Hematopoietic multipotent progenitor cell treated with erythropoietin and hydrocortisone succinate and interleukin-3 and kit ligand, for 15 days (in vitro differentiated cells): Measurements from ENCODE around the gene GAREM1.
"Not testable (repeated sequence)": the region's sequence is repeated elsewhere in the genome, so short reads cannot be mapped to it uniquely, and the experiment has no call there.

Experiments
- DNase-seq: peaks from one replicate; pipeline ENCODE4 v3.0.0-alpha.2; 2015; ENCODE audit warnings: low spot score

GAREM1 gene

DNA sequence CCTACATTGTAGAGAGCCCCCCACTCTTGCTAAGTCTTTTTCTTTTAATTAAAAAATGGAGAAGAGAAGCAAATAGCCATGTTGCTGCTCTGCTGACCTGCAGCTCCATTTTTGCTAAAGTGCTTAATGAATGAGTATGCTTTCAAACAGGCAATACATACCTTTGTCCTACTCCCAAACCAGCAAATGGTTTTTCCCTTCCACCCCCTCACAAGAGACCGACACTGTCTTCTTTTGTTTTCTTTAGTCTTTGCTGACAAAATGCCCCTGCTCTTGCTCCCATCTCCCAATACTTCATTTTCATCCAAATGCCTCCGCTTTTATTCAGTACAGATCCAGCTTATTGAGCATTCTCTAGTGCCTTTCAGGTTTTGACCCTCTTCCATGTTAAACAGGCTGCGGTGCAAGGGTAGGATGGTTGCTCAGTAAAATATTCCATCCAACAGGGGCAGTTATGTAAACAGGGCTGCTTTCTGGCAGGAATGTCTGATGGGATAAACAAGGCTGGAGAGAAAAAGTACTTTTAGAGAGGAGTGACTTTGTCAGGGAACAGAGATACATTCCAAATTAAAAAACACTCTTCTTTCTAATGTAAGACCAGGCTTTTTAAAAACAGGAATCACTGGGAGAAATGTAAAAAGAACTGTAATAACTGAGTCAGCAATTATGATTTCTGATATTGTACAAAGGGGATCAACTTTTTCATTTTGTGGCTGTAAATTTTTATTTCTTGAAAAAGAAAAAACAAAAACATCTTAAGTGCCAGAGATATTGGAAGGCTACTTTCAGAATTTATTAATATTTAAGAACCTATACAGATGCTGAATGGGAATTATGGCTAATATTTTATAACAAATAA lies 144.0 kb downstream of the GAREM1 start:
- DNase-seq: no peak

DNA sequence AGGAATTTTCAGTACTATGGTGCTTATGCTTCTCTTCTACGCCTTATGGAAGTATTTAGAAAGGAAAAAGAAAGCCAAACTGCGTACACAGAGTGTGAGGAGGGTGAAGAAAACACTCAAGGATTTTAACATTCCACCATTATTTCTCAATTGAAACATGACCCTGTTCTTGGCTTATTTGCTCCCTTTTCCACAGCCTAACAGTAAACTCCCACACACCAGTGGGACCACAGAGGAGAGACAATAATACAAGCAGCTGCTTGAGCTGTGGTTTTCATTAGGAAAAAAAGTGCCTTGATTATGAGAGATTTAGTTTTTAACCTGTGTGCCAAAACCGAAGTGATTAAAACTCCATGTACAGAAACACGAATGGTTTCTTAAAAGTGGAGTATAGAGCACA lies 146.5 kb downstream of the GAREM1 start:
- DNase-seq: no peak

DNA sequence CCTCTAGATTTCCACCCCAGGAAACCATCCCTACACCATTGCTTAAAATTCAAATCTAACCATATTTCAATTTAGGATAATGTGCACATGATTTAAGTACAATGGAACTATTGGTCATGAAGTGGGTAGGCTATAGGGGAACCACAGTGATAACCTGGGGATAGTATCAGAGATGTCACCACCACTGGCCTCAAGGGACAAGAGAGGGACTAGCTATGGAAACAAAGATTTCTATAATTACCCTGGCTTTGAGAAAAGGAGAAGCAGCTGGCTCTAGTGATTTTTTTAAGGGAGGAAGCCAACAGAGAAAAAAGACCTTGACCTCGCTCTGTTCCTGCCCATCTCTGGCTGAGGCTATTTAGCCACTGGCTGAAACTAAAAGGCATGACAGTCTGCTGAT lies 148.9 kb downstream of the GAREM1 start:
- no peak for DNase-seq

DNA sequence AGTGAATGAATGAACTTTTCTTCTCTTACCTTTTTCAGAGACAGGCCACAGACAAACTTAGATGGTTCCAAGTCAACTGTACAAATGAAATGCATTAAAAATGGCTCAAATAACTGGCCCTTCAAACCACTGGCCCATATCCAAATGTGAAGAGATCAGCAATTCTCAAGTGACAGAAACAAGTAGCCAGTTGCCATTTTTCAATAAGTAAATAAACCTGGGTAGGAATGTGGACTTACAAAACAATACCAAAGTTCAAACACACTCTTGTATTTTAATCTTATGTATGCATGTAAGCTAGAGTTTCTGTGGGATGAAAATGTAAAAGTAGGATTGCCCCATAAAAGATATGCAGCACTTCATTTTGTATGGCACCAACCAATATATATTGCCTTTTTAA lies 151.6 kb downstream of the GAREM1 start:
- no peak for DNase-seq

DNA sequence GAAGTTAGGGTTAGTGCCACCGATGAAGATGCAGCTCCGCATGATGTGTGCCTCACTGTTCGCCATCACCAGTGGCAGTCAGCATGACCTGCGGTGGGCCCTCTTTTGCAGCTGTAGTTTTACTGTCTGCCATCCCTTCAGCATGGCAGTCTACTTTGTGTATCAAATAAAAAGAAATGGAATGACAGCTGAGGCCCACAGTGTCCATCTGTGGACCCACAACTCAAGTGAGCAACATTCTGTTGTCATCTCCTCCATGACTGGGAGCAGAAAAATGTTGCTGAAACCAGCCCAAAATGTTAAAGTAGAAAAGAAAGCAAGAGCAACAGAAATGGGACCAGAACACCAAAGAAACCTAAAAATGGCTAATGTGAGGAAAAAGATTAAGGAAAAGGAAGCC lies 152.1 kb downstream of the GAREM1 start:
- no peak for DNase-seq

DNA sequence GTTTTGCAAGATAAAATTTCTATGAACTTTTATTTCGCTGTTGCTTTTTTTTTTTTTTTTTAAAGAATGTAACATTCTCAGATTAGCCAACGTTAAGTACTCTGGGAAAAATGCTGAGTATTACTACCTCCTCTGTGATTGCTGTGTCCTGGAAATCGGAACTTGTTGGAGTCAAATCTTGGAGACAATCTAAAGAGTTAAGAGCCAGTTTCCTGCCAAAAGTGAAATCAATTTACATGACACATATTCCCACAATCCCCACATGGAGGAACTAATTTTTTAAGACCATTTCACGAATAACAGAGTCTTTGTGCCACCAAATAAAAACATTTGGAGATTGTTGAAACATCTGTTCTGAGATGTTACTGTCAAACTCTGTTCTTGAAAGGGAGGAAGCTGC lies 153.0 kb downstream of the GAREM1 start:
- no peak for DNase-seq

DNA sequence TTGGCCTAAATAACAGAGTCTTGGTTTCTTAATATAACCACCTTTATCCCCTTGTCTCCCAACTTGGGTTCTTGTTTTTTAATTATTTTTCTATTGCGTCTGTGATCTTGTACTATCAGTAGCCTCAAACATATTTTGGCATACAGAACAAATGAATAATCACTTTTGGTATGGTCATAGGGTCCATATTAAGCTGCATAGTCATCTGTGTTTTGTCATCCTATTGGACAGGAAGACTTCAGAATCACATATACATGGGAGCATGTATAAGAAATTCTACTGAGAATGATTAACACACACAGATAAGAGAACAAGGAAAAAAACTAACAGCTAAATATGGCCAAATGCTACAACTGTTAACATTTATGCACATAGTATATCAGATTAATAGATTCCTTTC lies 154.8 kb downstream of the GAREM1 start:
- no peak for DNase-seq

DNA sequence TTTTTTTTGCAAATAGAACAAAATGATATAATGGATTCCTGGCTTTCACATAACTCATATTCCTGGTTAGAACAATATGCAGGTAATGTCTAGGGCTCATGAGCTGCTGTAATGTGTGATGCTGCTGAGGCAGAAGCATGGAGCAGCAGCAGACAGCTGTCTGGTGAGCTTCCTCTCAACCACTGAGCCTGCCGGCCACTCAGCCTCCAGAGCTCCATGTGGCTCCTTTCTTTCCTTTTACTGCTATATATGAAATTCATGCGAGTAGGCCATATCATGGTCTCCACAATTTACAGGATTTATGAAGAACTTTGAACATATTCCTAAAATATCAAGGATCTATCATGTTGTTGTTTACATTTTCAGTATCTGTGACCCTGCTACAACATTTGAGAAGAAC lies 159.9 kb downstream of the GAREM1 start:
- DNase-seq: no peak

DNA sequence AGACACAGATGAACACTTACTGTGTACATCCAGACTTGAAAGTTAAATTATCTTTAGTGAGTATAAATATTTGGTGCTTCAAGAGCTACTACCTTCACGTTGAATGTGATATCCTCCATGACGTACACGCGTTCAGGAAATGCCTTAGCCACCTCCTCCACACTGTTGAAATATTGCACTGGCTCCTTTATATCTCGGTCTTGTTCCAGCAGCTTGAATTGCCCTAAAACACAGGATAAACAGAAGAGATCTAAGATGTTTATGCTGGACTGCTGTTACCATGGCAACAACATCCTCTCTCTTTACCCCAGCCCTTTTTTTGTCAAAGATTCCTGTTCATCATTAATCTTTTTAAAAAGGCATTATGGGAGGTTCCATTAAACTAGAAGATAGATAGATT lies 160.6 kb downstream of the GAREM1 start:
- DNase-seq: no peak

DNA sequence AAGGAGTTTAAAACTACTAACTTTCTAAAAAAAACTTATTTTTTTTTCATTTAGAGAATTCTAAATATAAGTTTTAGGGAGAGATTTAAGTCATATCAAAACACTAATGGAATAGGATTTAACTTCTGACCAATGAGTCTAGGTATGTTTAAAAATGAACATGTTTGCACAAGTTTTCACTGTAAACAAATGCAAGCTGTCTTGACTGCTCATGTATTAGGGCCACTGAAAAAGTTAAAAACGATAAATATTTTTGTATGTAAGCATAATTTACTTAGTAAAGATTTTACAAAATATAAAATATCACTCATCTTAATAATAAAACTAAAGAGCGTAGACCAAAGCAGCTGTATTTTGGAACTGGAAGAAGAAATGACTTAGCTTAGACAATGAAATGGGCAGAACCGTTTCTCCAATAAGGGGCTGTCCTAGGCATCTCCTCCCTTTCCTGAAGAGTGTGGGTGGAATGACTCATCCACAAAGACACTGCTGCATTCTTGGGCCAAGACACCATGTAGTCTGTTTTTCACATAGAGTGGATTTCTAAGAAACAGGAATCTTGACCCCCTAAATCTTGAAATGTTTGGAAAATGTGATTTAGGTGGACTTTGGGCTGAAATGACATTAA lies 162.1 kb downstream of the GAREM1 start:
- no peak for DNase-seq

DNA sequence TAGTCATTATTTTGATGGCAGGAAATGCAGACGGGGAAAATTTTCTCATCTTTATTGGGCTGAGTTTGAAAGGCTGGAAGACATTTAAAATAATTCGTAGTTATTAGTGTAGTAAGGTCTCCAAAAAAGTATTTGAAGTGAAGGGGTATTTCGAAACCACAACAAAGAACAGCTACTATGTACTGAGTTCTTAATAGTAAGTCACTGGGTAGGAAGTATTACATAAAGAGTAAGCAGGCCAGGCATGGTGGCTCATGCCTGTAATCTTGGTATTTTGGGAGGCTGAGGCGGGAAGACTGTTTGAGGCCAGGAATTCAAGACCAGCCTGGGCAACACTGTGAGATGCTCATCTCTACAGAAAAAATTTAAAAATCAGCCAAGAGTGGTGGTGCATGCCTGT lies 167.3 kb downstream of the GAREM1 start:
- no peak for DNase-seq

DNA sequence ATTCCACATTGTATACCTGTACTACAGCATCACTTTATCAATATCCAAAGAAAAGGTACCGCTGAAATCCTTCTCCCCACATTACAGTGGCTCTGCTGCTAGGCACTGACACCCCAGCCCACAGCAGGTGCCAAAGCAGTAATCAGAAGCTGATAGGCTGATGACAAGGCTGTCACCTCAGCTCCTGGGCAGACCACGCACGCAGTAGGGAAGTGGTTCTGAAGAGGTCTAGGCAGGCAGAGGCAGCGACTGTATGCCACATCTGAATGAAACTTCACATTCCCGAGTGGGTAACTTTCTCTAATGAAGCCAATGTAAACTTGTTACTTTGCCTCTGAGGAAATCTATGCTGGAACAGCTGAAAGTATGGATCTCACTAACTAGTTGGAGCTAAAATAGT lies 167.9 kb downstream of the GAREM1 start:
- no peak for DNase-seq

DNA sequence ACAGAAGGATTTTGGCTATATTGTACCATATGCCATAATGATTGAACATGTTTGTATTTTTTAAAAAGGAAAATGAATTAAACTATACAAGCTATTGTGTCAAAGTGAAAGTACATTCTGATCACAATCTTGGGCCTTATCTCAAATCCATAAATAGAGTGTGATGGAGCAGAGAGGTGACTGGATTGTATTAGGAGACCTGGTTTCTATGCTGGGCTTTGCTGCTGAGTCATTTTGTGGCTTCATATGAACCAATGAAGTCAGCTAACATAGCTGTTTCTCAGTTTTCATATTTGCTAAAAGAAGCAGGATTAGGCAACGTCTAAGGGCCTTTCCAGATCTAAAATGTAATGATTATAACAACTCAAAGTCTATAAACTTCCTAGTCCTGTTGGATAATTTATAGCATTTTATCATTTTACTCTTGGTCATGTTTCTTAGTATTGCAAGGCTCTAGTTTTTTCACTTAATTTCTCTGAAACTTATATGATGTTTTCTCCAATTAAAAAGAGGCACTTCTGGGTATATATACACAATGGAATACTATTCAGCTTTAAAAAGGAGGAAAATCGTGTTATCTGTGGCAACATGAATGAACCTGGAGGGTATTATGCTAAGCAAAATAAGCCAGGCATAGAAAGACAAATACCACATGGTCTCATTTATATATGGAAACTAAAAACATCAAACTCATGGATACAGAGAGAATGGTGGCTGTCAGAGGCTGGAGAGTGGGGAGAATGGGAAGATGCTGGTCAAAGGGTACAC lies 168.5 kb downstream of the GAREM1 start:
- DNase-seq: no peak

DNA sequence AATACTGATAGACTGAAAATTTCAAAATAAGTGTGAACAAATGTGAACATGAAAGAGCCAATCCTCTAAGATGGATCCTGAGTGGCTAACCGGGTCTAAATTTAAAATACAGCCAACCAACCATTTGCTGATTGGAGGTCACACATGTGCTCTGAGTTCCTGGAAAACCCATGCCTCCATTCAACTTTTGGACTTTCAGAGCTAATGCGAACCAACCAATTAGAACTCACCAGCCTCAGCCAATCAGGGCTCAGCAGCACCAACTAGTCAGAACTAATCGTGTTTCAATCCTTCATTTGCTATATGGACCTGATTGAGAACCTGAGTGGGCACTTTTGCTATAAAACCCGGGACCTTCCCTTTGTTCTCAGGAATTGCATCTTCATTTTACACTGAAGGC lies 169.3 kb downstream of the GAREM1 start:
- no peak for DNase-seq

DNA sequence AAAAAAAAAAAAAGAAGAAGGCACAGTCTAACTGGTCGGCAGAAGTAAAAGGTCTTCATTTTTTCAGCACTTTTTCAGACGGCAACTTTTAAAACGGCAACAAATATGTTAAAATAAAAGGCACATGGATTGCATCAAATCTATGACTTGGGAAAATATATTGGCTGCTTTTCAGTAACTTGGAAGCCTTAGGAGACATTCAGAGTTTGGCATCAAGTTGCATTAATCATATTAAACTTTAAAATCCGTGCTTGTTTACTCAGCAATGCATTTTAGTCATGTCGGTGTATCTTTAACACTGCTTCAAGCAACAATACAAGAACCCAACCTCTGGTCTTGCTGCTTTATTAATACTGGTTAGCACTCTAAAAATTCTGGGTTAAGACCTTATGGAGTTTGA lies 169.8 kb downstream of the GAREM1 start:
- no peak for DNase-seq

DNA sequence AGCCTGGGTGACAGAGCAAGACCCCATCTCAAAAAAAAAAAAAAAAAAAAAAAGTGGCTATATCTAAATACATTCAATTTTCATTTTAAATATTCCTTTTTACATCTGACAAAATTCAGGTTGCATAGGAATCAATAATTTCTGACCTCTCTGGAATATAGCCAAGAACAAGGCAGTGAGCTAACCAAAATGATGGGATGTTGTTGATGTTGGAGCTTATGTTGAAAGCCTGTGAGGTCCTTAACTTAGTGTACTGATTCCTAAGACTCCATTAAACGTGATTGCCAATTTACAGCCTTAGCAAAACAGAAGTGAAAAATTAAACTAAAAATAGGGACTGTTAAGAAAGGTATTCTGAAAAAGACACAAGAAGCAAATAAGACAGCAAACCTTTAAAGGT lies 171.2 kb downstream of the GAREM1 start:
- no peak for DNase-seq

DNA sequence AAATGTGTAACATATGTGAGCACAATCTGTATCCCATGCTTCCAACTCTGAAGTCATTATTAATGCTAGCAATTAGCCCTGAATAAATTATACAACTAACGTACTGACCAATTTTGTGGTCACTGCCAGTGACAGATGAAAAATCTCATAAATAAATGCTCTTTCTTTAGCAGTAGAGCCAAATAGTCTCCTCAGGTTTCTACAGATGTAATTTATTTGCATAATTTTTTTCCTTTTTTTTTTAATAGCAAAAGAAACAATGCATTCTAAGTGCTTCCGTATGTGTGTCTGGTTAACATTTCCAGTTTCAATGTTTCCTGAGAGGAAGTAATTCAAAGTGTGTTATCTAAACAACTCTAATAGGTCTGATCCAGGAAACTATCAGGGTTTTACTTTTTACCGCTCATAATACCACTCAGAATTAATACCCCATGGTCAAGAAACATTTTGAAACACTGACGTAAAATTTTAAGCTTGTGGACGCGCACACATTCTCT lies 172.5 kb downstream of the GAREM1 start:
- DNase-seq: no peak

DNA sequence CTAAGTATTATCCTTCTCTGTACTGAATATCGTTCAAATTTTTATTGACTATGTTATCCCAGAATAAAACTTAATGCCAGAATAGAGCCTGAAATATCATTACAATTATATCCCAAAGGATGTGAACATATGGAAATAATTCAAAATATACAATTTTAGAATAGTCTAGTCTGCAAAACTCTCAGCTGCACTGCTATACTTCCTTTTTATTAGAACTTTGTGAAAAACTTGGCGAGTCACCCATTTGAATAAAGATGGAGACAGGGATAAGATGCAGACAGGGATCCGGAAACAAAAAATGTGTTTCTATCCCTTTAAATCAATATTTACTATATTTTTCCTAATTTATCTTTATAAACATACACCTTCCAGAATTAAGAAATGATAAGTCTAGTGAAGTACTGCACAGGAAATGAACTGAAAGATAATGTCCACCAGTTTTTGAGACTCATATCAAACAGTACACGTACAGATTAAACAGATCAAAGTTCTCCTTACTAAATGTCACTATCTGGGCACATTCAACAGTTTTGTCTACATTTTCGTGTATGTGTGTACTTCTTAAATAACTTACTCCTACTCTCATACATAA lies 173.0 kb downstream of the GAREM1 start:
- no peak for DNase-seq

DNA sequence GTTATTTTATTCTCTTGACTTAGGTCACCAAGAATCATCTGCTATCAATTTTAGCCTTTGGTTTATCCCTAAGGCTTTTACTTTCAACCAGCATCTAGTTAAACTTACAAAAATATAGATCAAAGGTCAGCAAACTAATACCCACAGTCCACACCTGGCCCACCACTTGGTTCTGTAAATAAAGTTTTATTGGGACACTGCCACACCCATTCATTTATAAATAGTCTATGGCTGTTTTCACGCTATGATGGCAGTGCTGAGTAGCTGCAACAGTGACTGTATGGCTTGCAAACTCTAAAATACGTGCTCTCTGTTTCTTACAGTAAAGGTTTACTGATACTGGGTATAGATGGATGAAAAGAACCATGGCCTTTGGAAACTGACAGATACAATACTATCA lies 173.8 kb downstream of the GAREM1 start:
- no peak for DNase-seq

DNA sequence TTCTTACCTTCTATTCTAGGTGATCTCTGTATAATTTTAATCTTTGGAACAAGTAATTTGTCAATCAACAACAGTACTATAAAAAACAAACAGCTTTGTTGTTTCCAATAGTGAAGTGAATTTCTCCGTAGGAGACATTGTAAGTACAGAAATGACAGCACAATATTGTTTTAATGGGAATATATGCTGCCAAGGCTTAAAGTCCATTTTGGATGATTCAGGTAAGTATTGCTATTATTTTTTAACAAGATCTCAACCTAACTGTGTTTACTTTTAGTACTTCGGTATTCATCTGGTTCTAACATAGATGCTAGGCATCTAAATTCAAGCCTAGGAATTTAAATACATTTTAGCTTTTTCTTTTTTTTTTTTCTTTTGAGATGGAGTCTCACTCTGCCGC lies 175.1 kb downstream of the GAREM1 start:
- DNase-seq: no peak

DNA sequence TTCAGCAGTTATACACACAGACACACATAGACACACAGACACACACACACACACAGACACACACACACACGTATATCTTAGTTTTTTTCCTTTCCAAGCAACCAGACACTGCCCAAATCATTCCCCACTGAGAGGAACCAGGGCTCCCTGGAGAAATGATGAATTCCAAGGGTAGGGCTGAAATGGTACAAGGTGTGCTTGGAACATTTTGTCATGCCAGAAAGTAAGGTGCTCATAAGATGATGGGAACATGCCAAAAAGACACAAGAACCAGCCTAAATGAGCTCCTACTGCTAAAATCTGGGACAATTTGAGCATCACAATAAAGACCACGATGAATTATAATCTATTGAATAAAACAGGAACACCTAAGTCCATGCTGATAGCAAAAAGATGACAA lies 177.6 kb downstream of the GAREM1 start:
- DNase-seq: no peak

DNA sequence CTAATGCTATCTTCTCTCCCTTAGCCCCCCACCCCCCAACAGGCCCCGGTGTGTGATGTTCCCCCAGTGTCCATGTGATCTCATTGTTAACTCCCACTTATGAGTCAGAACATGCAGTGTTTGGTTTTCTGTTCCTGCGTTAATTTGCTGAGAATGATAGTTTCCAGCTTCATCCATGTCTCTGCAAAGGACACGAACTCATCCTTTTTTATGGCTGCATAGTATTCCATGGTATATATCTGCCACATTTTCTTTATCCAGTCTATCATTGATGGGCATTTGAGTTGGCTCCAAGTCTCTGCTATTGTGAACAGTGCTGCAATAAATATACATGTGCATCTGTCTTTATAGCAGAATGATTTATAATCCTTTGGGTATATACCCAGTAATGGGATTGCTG lies 179.1 kb downstream of the GAREM1 start:
- DNase-seq: not testable (repeated sequence)

DNA sequence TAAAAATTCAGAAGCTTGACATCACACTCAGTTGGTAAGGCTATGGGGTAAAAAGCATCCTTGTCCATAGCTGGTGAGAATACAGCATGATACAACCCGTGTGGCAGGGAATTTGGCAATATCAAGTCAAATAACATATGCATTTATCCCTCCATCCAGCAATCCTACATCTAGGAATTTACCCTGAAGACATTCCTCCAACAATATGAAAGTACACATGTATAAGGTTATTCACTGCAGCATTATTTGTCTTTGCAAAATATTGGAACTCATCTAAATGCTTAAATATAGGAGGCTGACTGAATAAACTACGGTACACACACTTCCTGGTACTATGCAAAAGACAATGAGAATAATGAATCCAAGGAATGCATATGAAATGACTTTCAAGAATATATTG lies 179.9 kb downstream of the GAREM1 start:
- DNase-seq: no peak
